Esophagus muscularis mucosa (tissue), 4 donors: ENCODE data around the gene RIPK3. TPM values are rescaled to one million over a fixed set of nuclear protein-coding genes. Genes with fewer than 3 reads are reported as not detected.

Source experiments
- DNase-seq: peaks from one replicate; pipeline ENCODE4 v3.0.0-alpha.2; 2017; ENCODE audit errors: extremely low spot score
- H3K27ac ChIP-seq, 4 donors: fragments of 200-600 bp; sonication (generic); replicated peaks in 1 of 4; 1 replicate in 3 of 4; 2 replicates in 1 of 4; pipeline ENCODE4 v1.5.1; 2016 to 2019; ENCODE audit warnings: mild to moderate bottlenecking in 1 of 4
- H3K27me3 ChIP-seq, 4 donors: fragments of 200-600 bp; sonication (generic); one replicate each; pipeline versions ENCODE4 v1.5.1 to v1.6.0; 2016 to 2019
- H3K36me3 ChIP-seq, 4 donors: fragments of 200-600 bp; sonication (generic); one replicate each; pipeline ENCODE4 v1.5.1; 2016 to 2019
- H3K4me1 ChIP-seq, 4 donors: fragments of 200-600 bp; sonication (generic); one replicate each; pipeline ENCODE4 v1.5.1; 2016 to 2019
- H3K4me3 ChIP-seq, 4 donors: fragments of 200-600 bp; sonication (generic); 1 replicate in 2 of 4; 2 replicates in 2 of 4; pipeline ENCODE4 v1.5.1; 2016 to 2019; ENCODE audit warnings: mild to moderate bottlenecking in 4 of 4, moderate library complexity in 1 of 4
- H3K9me3 ChIP-seq, 4 donors: fragments of 200-600 bp; sonication (generic); 1 replicate in 3 of 4; 2 replicates in 1 of 4; pipeline ENCODE4 v1.5.1; 2016 to 2019
- CTCF ChIP-seq, 3 experiments: fragments of 200-600 bp in 2 of 3; fragments of 450-650 bp in 1 of 3; sonication (generic) in 2 of 3; IDR thresholded peaks; one replicate each; pipeline ENCODE4 v1.5.1; 2017 to 2019; ENCODE audit warnings: antibody characterized with exemption in 3 of 3, mild to moderate bottlenecking in 2 of 3, moderate library complexity in 1 of 3
- EP300 ChIP-seq: sonication (generic); formaldehyde crosslinking; IDR thresholded peaks from one replicate; pipeline ENCODE4 v1.6.1; 2017; ENCODE audit warnings: antibody characterized with exemption
- POLR2A ChIP-seq: fragments of 450-650 bp; IDR thresholded peaks from one replicate; pipeline ENCODE4 v1.6.1; 2017; ENCODE audit warnings: antibody characterized with exemption, moderate library complexity, mild to moderate bottlenecking, low read depth
- POLR2AphosphoS5 ChIP-seq, 2 donors: sonication (generic); formaldehyde crosslinking; IDR thresholded peaks; one replicate each; pipeline ENCODE4 v1.6.1; 2017; ENCODE audit warnings: antibody characterized with exemption in 2 of 2
- WGBS: methylation state at CpG from one replicate; pipeline ENCODE4 v1.1.5; 2018; 5-methylcytosine and 5-hydroxymethylcytosine counted together
- intact Hi-C: fragments of 100-400 bp; cut with DNase I; formaldehyde crosslinking; loops from one replicate; pipeline ENCODE4 v1.15.1; 2023
- total RNA-seq, 4 donors: library from RNA; depleted of rRNA; stranded (reverse); fragments of >200 nt; gene quantifications; one replicate each; pipeline versions ENCODE4 v1.1.0 to v1.2.1, GENCODE V29; 2016

The RIPK3 gene
- total RNA-seq, 4 donors from 2014 or later, result 3.8 to 6.4 (median 6.1) TPM

GRCh38 chr14:24367514-24368211, 27.9 kb upstream of the RIPK3 start, which contains the start of gene NFATC4:
Gene NFATC4, plus strand, starts transcription at chr14:24368184. Its CDS starts 157 bp downstream, at chr14:24368341.
- Histone ChIP-seq H3K36me3 (peaks cover 0 to 13% (median 9%) of the 10 kb centered on the region in 4 donors), H3K9me3 (no peaks in the 10 kb centered on the region), H3K4me1 (peaks cover 35 to 78% (median 75%) of the 10 kb centered on the region in 4 donors), H3K4me3 (peak within 1 kb of the TSS; percentile 80 to 81 (median 80)), H3K27me3 (no peaks in the 10 kb centered on the region), H3K27ac (peak within 1 kb of the TSS; percentile 97 to 98 (median 98))
- WGBS, result under 1% methylated on average over 19 of the region's 21 CpGs
- intact Hi-C loops, result no loop called here
- TF ChIP-seq EP300 (no peak), POLR2A (no peak), POLR2AphosphoS5 (IDR thresholded peaks at IDR 0.05) (no peak), CTCF (IDR thresholded peaks at IDR 0.05) (no peak)
- DNase-seq, result peak; percentile 94

GRCh38 chr14:24366721-24367513, 27.1 kb upstream of the RIPK3 start:
- 4% methylated on average over 21 of the region's 40 CpGs for WGBS
- H3K36me3 ChIP-seq, result peaks cover 0 to 8% (median 7%) of the 10 kb centered on the region in 4 donors
- H3K27ac ChIP-seq, result peak overlapping the region; percentile 97 to 98 (median 98)
- H3K27me3 ChIP-seq, result no peaks in the 10 kb centered on the region
- peak; percentile 22 for TF ChIP-seq POLR2A
- no peak for TF ChIP-seq EP300
- peak; percentile 47 to 84 for TF ChIP-seq POLR2AphosphoS5 (IDR thresholded peaks at IDR 0.05)
- H3K4me3 ChIP-seq, result peak overlapping the region; percentile 80 to 81 (median 80)
- intact Hi-C loops, result loop anchor here (1.0 kb wide), 1 partner anchor 64 kb away; no protein-coding TSS in a partner anchor
- H3K4me1 ChIP-seq, result peaks cover 35 to 72% (median 68%) of the 10 kb centered on the region in 4 donors
- peak; percentile 96 for DNase-seq
- no peaks in the 10 kb centered on the region for H3K9me3 ChIP-seq

GRCh38 chr14:24366413-24366720, 26.6 kb upstream of the RIPK3 start:
- 2% methylated on average over 16 of the region's 16 CpGs for WGBS
- intact Hi-C loops, result loop anchor here (1.0 kb wide), 1 partner anchor 65 kb away; no protein-coding TSS in a partner anchor
- no peak for DNase-seq
- H3K4me3 ChIP-seq, result peak overlapping the region; percentile 80 to 81 (median 80)
- H3K36me3 ChIP-seq, result peaks cover 0 to 6% (median 4%) of the 10 kb centered on the region in 4 donors
- no peaks in the 10 kb centered on the region for H3K9me3 ChIP-seq
- no peaks in the 10 kb centered on the region for H3K27me3 ChIP-seq
- peaks cover 35 to 67% (median 62%) of the 10 kb centered on the region in 4 donors for H3K4me1 ChIP-seq
- TF ChIP-seq EP300, result no peak
- TF ChIP-seq POLR2AphosphoS5 (IDR thresholded peaks at IDR 0.05), result peak; percentile 76 to 88
- H3K27ac ChIP-seq, result peak overlapping the region; percentile 97 to 98 (median 98)

- intact Hi-C loops, result loop anchor here (1.0 kb wide), 1 partner anchor 65 kb away; no protein-coding TSS in a partner anchor
- peaks cover 33 to 61% (median 58%) of the 10 kb centered on the region in 4 donors for H3K4me1 ChIP-seq
- H3K27ac ChIP-seq, result peak overlapping the region; percentile 97 to 98 (median 98)
- H3K4me3 ChIP-seq, result peak overlapping the region; percentile 80 to 81 (median 80)
- H3K9me3 ChIP-seq, result no peaks in the 10 kb centered on the region
- peak; percentile 96 for DNase-seq
- H3K27me3 ChIP-seq, result no peaks in the 10 kb centered on the region
- peaks cover 0 to 6% (median 3%) of the 10 kb centered on the region in 4 donors for H3K36me3 ChIP-seq
- no peak for TF ChIP-seq POLR2A
- TF ChIP-seq POLR2AphosphoS5 (IDR thresholded peaks at IDR 0.05), result peak; percentile 67 to 70
- TF ChIP-seq CTCF (IDR thresholded peaks at IDR 0.05), result peak; percentile 89 to 96 (median 91)
- no peak for TF ChIP-seq EP300
- WGBS, result 5% methylated on average over 26 of the region's 28 CpGs
Observed at GRCh38 chr14:24365600-24366412, 26.0 kb upstream of the RIPK3 start.

GRCh38 chr14:24364841-24365240, 25.1 kb upstream of the RIPK3 start:
- Histone ChIP-seq H3K27ac (peak overlapping the region; percentile 97 to 98 (median 98)), H3K27me3 (no peaks in the 10 kb centered on the region), H3K4me1 (peaks cover 32 to 51% (median 48%) of the 10 kb centered on the region in 4 donors), H3K36me3 (peaks cover 0 to 5% (median under 1%) of the 10 kb centered on the region in 4 donors), H3K9me3 (no peaks in the 10 kb centered on the region), H3K4me3 (no peak overlapping the region)
- 50% methylated on average over 1 of the region's 1 CpG for WGBS
- DNase-seq, result no peak
- TF ChIP-seq POLR2A (no peak), POLR2AphosphoS5 (IDR thresholded peaks at IDR 0.05) (no peak), EP300 (no peak), CTCF (IDR thresholded peaks at IDR 0.05) (no peak)
- intact Hi-C loops, result no loop called here
